Measurements from ENCODE around the gene KDM4C.

The KDM4C gene

DNA sequence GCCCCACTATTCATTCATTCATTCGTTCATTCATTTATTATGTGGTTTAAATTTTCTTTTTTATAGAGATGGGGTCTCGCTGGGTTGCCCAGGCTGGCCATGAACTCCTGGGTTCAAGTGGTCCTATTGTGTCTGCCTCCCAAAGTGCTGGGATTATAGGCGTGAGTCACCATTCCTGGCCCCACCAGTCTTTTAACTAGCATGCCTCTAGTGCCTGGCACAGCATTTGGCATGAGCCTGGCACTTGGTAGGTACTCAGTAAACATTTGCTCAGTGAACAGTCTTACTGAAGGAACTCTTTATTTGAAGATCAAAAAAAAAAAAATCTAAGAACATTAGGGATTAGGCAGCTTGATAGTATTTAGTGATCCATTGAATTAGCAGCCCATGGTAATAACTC lies 98.1 kb downstream of the KDM4C start:
- no peak for DNase-seq (ENCODE audit: low read depth in 2 of 2, low spot score in 1 of 2)

- no peak for DNase-seq (ENCODE audit: low read depth in 2 of 2, low spot score in 1 of 2)
These were observed 106.3 kb downstream of the KDM4C start for GRCh38 chr9:6864102-6864501.

DNA sequence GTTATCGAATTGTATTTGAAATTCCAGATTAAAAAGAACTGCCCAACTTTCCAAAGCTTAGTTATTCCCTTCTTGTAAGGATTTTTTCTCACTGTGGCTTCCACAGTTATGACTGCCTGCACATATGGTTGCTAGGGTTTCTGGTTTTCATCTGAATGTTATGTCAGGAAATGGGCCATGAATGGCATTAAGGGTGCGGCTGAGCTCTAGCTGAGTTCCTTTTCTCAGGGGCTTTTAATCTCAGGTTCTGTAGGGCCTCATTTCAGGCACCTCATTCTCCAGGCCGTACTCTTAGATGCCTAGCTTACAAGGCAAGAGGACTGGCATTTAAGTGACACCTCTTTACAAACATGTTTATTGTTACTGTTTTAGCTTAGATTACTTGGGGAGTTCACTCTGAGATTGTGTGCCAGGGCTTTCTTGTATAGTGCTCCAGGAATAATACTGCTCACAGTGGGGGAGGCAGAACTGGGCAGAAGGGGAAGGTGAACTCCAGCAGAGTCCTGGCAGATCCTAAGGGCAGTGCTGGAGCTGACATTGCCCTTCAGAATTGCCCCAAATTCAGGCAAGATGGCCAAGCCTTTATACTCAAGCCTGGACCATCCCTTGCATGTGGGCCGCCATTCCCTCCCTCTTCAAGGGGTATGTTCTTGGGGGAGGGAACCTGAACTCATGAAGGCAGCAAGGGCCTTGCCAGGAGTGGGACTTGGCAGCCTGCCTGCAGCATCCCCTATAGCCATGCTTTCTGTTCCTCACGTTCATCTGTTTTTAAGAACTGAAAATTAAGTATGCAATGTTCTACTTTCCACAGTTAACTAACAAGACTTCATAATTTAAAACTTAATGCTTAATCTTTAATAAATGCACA lies 111.5 kb downstream of the KDM4C start:
- DNase-seq (ENCODE audit: low read depth in 2 of 2, low spot score in 1 of 2), result no peak

DNA sequence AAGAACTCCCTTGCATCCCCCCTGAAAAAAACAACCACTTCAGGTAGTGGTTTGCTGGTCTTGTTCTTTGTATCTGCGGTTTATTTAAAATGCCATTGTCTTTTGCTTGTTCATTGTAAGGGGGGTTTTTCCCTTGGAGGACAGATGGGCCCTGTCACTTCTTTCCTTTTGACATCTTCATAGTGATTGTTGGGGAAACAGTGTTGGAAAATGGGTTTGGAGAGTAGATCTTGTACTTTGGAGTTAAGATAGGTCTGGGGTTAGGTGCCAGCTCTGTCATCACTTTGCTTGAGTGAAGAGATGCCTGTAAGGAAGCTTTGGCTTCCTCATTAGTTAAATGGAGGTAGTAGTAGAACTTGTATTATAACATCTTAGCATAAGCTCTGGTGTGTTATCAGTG lies 112.4 kb downstream of the KDM4C start:
- no peak for DNase-seq (ENCODE audit: low read depth in 2 of 2, low spot score in 1 of 2)

- no peak for DNase-seq (ENCODE audit: low read depth in 2 of 2, low spot score in 1 of 2)
These were observed 113.1 kb downstream of the KDM4C start for GRCh38 chr9:6870650-6871477.

- no peak for DNase-seq (ENCODE audit: low read depth in 2 of 2, low spot score in 1 of 2)
These were observed 116.1 kb downstream of the KDM4C start for GRCh38 chr9:6873857-6874256.

DNA sequence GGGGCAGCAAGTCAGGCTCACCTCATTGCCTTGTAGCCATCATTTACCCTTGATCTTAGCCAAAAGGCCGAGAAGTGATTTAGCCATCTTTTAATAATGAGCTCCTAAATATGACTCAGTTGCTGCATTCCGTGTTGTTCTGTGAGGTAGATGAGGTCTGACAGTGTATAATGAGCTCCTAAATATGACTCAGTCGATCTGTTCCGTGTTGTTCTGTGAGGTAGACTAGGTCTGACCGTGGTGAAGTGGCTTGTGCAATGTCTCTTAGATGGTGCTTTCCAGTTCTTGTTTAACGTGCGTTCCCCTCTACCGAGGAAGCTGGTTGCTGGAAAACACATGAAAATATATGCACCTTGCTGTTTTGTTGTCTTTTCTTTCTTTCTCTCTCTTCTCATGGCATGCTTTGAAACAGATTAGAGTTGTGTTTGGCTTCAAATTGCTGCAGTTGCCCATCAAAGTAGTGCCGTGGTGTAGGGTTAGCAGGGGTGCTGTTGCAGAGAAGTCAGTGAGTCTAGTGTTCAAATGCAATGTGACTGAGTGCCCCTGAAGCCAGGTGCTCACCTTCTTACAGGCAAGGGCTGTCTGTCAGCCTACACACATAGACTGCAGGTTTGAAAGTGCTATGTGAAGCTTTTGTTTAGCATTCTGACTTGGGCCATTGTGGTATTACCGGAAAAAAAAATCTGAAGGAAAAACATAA lies 118.6 kb downstream of the KDM4C start:
- no peak for DNase-seq (ENCODE audit: low read depth in 2 of 2, low spot score in 1 of 2)

GRCh38 chr9:6877671-6878161 lies 119.9 kb downstream of the KDM4C start:
- no peak for DNase-seq (ENCODE audit: low read depth in 2 of 2, low spot score in 1 of 2)

DNA sequence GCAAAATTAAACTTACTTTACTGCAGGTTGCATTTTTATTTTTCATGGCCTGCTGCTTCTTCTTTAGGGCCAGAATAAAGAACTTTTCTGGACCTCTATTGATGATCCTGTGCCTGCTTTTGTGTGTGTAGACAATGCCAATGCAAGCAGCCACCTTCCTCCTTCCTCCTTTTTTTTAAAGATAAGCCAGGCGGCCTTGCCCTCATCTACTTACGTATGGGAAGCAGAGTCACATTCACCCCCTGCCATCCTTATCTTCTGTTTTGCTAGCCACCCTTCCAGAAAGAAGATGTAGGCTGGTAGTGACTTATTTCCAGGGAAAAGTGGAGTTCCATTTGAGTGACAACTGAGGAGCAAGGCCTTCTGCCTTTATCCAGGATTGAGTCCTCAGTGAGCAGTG lies 122.9 kb downstream of the KDM4C start:
- no peak for DNase-seq (ENCODE audit: low read depth in 2 of 2, low spot score in 1 of 2)

- no peak for DNase-seq (ENCODE audit: low read depth in 2 of 2, low spot score in 1 of 2)
These were observed 126.3 kb downstream of the KDM4C start for GRCh38 chr9:6884101-6884500.

GRCh38 chr9:6884990-6885389 lies 127.2 kb downstream of the KDM4C start:
- no peak for DNase-seq (ENCODE audit: low read depth in 2 of 2, low spot score in 1 of 2)

GRCh38 chr9:6887051-6887450 lies 129.3 kb downstream of the KDM4C start:
- DNase-seq (ENCODE audit: low read depth in 2 of 2, low spot score in 1 of 2), result no peak

DNA sequence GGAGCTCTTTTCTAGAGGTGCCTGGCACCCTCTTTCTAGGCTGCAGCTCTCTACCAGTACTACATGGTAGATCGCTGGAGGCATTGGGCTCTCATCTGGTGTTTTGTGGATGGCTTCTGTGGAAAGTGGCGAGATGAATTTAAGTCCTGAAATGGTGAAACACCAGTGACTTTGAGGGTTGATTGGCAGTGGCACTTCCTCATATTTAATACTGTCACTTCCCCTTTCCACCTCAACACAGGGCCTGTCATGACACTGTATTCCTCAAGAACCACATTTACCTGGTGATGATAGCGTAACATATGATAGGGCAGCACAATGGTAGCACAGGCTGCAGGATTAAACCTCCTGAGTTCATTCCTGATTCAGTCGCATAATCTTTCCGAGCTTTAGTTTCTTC lies 132.1 kb downstream of the KDM4C start:
- DNase-seq (ENCODE audit: low read depth in 2 of 2, low spot score in 1 of 2), result no peak

DNA sequence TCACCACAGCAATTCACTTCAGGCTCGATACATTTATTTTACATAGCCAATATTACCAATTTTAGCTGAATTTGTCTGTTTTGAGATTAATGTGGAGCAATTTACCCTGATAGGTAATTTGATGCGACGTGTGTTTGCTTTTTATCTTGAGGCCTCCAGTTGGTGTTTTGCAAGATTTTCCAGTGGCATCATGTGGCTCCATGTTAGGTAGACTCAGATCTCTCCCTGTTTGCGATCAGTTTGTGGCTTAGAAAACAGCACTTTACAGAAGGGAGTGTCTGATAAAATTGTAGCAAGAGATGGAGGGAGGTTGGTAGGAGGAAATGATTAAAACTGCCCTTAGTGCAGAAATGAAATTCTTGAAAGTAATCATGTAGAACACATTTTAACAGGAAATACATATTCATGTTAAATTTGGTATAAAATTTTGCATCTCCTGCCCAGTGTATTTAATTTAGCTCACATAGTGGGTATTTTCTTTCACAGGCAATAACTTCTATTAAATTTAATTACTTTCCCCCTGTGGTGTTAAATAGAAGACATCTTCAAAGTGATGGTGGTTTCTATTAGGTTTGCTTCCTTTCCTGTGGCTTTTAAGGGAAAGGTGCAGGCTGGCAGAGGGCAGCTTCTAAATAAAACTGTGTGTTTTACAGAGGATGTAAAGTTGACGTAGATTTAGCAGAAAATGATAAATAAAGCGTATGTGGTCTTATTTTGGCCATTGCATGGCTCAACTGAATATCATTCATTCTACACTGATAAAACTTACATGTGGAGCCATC lies 135.8 kb downstream of the KDM4C start:
- no peak for DNase-seq (ENCODE audit: low read depth in 2 of 2, low spot score in 1 of 2)

DNA sequence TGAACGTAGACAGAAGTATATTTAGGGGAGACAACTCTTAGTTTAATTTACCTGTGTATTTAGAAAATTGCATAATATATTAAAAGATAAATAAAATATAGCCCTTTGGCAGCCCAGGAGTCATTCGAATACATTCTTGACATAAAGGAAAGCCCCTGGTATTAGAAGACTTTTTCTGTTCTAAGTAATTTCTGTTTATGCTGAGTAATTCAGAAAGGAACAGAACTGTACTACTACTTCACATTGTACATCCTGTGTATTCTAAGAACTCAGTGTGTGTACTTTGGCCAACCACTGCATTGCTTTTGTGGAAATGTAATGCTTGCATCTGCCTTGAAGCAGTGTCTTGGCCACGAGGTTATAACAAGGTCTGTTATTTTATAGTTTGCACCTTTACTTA lies 136.4 kb downstream of the KDM4C start:
- no peak for DNase-seq (ENCODE audit: low read depth in 2 of 2, low spot score in 1 of 2)

DNA sequence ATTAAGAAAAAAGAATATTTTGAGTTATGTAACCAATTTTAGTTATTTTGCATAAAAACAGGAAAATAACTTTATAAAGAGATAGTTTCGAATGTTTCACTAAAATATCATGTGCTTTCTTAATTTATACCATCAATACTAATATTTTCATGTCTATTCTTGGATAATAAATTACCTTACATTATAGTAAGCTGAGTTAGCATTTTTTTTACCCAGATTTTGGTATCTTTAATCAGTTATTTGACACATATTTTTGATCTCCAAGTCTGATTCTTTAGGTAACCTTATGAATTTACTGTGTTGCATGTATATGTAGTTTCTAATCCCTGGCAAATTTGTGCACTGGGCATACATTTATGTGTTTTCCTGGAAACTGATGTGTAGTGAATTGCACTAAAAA lies 138.0 kb downstream of the KDM4C start:
- no peak for DNase-seq (ENCODE audit: low read depth in 2 of 2, low spot score in 1 of 2)

- no peak for DNase-seq (ENCODE audit: low read depth in 2 of 2, low spot score in 1 of 2)
These were observed 138.8 kb downstream of the KDM4C start for GRCh38 chr9:6896562-6896961.

DNA sequence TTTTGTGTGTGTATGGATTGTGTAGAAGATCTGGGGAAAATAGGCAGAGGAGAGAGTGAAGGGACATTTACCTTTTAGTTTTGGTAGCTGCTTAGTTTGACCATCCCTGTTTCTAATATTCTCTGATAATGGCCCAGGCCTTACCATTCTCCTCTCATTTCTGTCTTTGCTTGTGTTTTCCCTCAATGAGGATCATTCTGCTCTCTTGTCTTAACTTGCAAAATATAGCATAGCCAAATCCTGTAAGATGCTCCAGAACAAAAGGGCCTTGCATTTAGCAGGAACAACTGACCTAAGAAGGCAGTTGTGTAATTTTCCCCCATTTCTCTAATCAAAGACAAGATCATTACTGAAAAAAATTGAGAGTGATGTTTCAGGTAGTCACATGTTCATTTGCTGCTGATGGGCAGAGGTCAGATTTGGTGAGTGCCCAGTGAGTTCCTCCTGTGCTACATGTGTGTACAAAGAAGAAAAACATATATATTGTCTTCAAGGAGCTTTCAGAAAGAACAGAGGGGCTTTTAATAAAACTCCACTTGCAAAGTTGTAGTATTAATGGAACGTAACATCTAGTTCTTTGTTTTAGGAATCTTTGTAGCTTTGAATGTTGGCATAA lies 139.5 kb downstream of the KDM4C start:
- DNase-seq (ENCODE audit: low read depth in 2 of 2, low spot score in 1 of 2), result no peak

DNA sequence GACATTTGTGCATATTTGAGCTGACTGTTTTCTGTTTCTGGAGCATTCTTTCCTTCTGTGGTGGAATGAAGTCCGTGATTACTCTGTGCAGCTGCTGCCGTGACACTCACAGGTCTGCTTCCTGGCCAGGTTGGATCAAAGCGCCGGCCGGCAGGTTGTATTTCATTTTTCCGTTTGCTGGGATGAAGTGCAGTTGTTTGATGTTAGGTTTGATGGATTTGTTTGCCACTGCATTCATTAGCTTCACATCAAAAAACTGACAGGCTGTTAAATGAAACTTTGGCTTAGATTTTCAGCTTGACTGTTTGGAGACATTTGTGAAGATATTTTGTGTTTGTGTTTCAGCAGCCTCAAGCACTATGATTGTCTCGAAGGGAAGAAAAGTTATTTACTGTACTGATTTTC lies 140.1 kb downstream of the KDM4C start:
- DNase-seq (ENCODE audit: low read depth in 2 of 2, low spot score in 1 of 2), result no peak

DNA sequence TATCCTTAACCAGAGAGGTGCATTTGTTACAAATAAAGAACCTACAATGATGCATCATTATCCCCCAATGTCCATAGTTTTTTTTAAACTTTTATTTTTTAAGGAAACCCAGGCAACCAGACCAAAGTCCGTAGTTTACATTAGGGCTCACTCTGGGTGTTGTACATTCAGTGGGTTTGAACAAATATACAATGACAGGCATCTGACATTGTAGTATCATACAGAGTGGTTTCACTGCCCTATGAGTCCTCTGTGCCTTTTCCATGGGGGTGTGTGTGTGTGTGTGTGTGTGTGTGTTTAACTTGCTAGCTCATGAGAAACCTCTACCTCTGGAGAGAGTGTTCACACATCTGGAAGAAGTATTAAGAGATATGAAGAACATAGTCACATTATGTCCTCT lies 141.5 kb downstream of the KDM4C start:
- DNase-seq (ENCODE audit: low read depth in 2 of 2, low spot score in 1 of 2), result no peak

Data from stimulated activated CD8-positive, alpha-beta memory T cell treated with anti-CD3 and anti-CD28 coated beads, Interleukin-4, amount 100 ng/mL, for 1 hour (primary cell).